ENCODE results near the gene GPC1.

DNA sequence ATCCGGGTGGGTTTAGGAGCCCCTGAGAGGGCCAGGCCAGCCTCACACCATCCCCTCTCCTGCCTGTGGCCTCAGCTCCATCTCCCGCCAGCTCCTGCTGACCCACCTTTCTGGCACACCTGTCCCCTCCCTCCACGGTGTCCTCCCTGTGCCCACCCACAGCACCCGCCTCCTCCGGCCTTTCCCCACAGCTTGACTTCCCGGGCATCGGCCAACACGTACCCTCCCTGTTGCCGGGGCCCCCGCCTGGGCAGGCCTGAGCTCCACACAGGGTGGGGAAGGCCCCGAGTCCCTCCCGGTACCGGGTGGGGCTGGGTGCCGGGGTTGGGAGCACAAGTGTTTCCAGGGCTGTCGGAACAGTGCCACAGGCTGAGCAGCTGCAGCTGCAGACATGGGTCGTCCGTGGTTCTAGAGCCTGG lies 6.5 kb downstream of the GPC1 start:
- TF ChIP-seq, protein P1, sequence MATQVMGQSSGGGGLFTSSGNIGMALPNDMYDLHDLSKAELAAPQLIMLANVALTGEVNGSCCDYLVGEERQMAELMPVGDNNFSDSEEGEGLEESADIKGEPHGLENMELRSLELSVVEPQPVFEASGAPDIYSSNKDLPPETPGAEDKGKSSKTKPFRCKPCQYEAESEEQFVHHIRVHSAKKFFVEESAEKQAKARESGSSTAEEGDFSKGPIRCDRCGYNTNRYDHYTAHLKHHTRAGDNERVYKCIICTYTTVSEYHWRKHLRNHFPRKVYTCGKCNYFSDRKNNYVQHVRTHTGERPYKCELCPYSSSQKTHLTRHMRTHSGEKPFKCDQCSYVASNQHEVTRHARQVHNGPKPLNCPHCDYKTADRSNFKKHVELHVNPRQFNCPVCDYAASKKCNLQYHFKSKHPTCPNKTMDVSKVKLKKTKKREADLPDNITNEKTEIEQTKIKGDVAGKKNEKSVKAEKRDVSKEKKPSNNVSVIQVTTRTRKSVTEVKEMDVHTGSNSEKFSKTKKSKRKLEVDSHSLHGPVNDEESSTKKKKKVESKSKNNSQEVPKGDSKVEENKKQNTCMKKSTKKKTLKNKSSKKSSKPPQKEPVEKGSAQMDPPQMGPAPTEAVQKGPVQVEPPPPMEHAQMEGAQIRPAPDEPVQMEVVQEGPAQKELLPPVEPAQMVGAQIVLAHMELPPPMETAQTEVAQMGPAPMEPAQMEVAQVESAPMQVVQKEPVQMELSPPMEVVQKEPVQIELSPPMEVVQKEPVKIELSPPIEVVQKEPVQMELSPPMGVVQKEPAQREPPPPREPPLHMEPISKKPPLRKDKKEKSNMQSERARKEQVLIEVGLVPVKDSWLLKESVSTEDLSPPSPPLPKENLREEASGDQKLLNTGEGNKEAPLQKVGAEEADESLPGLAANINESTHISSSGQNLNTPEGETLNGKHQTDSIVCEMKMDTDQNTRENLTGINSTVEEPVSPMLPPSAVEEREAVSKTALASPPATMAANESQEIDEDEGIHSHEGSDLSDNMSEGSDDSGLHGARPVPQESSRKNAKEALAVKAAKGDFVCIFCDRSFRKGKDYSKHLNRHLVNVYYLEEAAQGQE (IDR thresholded peaks at IDR 0.05; ENCODE audit: insufficient read depth in 1 of 2, low read depth in 2 of 2, low read length in 2 of 2): no peak
- no peak for TF ChIP-seq SIN3A (IDR thresholded peaks at IDR 0.05; ENCODE audit: borderline replicate concordance, insufficient read depth, low read length)

Measured in PFSK-1 (cell line).